ENCODE measurements around the gene ZNF487. TPM values are rescaled to one million over a fixed set of nuclear protein-coding genes. Genes with fewer than 3 reads are reported as not detected.
"Not testable (repeated sequence)": the region's sequence is repeated elsewhere in the genome, so short reads cannot be mapped to it uniquely, and the experiment has no call there.

Gene ZNF487
- total RNA-seq, 2 donors from 2014 or later: 7.9 to 8.7 TPM

GRCh38 chr10:43456561-43456960 lies 19.6 kb downstream of the ZNF487 start:
- H3K27ac Mint-ChIP-seq: peak overlapping the region; percentile 98
- peaks cover 42% of the 10 kb centered on the region for H3K4me1 Mint-ChIP-seq
- ATAC-seq; H3K36me3 Mint-ChIP-seq (ENCODE audit: low read depth); DNase-seq; H3K27me3 Mint-ChIP-seq; H3K9me3 ChIP-seq (ENCODE audit: control insufficient read depth, low read length, poor library complexity, severe bottlenecking): not testable (repeated sequence)
- H3K4me3 Mint-ChIP-seq: peak overlapping the region; percentile 96

GRCh38 chr10:43458227-43458626 lies 21.3 kb downstream of the ZNF487 start:
- H3K27me3 Mint-ChIP-seq: no peaks in the 10 kb centered on the region
- DNase-seq (no peak), ATAC-seq (no peak)
- peak overlapping the region; percentile 89 for H3K27ac Mint-ChIP-seq
- no peak overlapping the region for H3K4me3 Mint-ChIP-seq
- peaks cover 30% of the 10 kb centered on the region for H3K4me1 Mint-ChIP-seq
- no peaks in the 10 kb centered on the region for H3K9me3 ChIP-seq (ENCODE audit: control insufficient read depth, low read length, poor library complexity, severe bottlenecking)
- H3K36me3 Mint-ChIP-seq (ENCODE audit: low read depth): no peaks in the 10 kb centered on the region

GRCh38 chr10:43461950-43462349 lies 25.0 kb downstream of the ZNF487 start:
- Mint-ChIP-seq H3K4me3 (no peak overlapping the region), H3K27me3 (no peaks in the 10 kb centered on the region), H3K4me1 (peaks cover 9% of the 10 kb centered on the region), H3K27ac (no peak overlapping the region), H3K36me3 (ENCODE audit: low read depth) (no peaks in the 10 kb centered on the region)
- ATAC-seq (peak; percentile 83), DNase-seq (no peak)
- no peaks in the 10 kb centered on the region for H3K9me3 ChIP-seq (ENCODE audit: control insufficient read depth, low read length, poor library complexity, severe bottlenecking)

- H3K27me3 Mint-ChIP-seq; H3K9me3 ChIP-seq (ENCODE audit: control insufficient read depth, low read length, poor library complexity, severe bottlenecking); H3K4me3 Mint-ChIP-seq; H3K27ac Mint-ChIP-seq; H3K36me3 Mint-ChIP-seq (ENCODE audit: low read depth); H3K4me1 Mint-ChIP-seq; DNase-seq; ATAC-seq: not testable (repeated sequence)
Measured at GRCh38 chr10:43465086-43465735, 28.3 kb downstream of the ZNF487 start.

GRCh38 chr10:43465736-43466120 lies 28.8 kb downstream of the ZNF487 start:
- H3K27ac Mint-ChIP-seq; DNase-seq; H3K4me3 Mint-ChIP-seq; ATAC-seq; H3K27me3 Mint-ChIP-seq; H3K36me3 Mint-ChIP-seq (ENCODE audit: low read depth); H3K4me1 Mint-ChIP-seq; H3K9me3 ChIP-seq (ENCODE audit: control insufficient read depth, low read length, poor library complexity, severe bottlenecking): not testable (repeated sequence)

GRCh38 chr10:43471146-43471545 lies 34.2 kb downstream of the ZNF487 start:
- H3K9me3 ChIP-seq (ENCODE audit: control insufficient read depth, low read length, poor library complexity, severe bottlenecking): no peaks in the 10 kb centered on the region
- ATAC-seq: no peak
- Mint-ChIP-seq H3K27ac (no peak overlapping the region), H3K27me3 (no peaks in the 10 kb centered on the region), H3K4me1 (peaks cover 2% of the 10 kb centered on the region), H3K36me3 (ENCODE audit: low read depth) (peaks cover 5% of the 10 kb centered on the region), H3K4me3 (no peak overlapping the region)
- DNase-seq: no peak

GRCh38 chr10:43471935-43472720 lies 35.2 kb downstream of the ZNF487 start:
- H3K27me3 Mint-ChIP-seq: no peaks in the 10 kb centered on the region
- ATAC-seq (no peak), DNase-seq (no peak)
- H3K36me3 Mint-ChIP-seq (ENCODE audit: low read depth): peaks cover 5% of the 10 kb centered on the region
- H3K9me3 ChIP-seq (ENCODE audit: control insufficient read depth, low read length, poor library complexity, severe bottlenecking): no peaks in the 10 kb centered on the region
- H3K4me1 Mint-ChIP-seq: peaks cover 2% of the 10 kb centered on the region
- H3K4me3 Mint-ChIP-seq: no peak overlapping the region
- H3K27ac Mint-ChIP-seq: no peak overlapping the region

- ATAC-seq: no peak
- H3K36me3 Mint-ChIP-seq (ENCODE audit: low read depth): peaks cover 4% of the 10 kb centered on the region
- H3K27ac Mint-ChIP-seq: no peak overlapping the region
Measured at GRCh38 chr10:43479275-43479674, 42.4 kb downstream of the ZNF487 start.

GRCh38 chr10:43482319-43483078 lies 45.6 kb downstream of the ZNF487 start:
- DNase-seq (no peak), ATAC-seq (no peak)
- no peaks in the 10 kb centered on the region for H3K27me3 Mint-ChIP-seq
- H3K36me3 Mint-ChIP-seq (ENCODE audit: low read depth): peaks cover 4% of the 10 kb centered on the region
- H3K4me1 Mint-ChIP-seq: no peaks in the 10 kb centered on the region
- no peak overlapping the region for H3K4me3 Mint-ChIP-seq
- H3K9me3 ChIP-seq (ENCODE audit: control insufficient read depth, low read length, poor library complexity, severe bottlenecking): peaks cover 14% of the 10 kb centered on the region
- no peak overlapping the region for H3K27ac Mint-ChIP-seq

More at GRCh38 chr10:43479275-43479674, 42.4 kb downstream of the ZNF487 start:
- Mint-ChIP-seq H3K4me3 (no peak overlapping the region), H3K4me1 (no peaks in the 10 kb centered on the region), H3K27me3 (no peaks in the 10 kb centered on the region)
- peaks cover 11% of the 10 kb centered on the region for H3K9me3 ChIP-seq (ENCODE audit: control insufficient read depth, low read length, poor library complexity, severe bottlenecking)
- no peak for DNase-seq

- DNase-seq: no peak
- Mint-ChIP-seq H3K27ac (no peak overlapping the region), H3K4me3 (no peak overlapping the region)
Measured at GRCh38 chr10:43491855-43492254, 54.9 kb downstream of the ZNF487 start.

GRCh38 chr10:43502931-43503330 lies 66.0 kb downstream of the ZNF487 start:
- H3K9me3 ChIP-seq (ENCODE audit: control insufficient read depth, low read length, poor library complexity, severe bottlenecking): no peaks in the 10 kb centered on the region

More at GRCh38 chr10:43491855-43492254, 54.9 kb downstream of the ZNF487 start:
- H3K36me3 Mint-ChIP-seq (ENCODE audit: low read depth): no peaks in the 10 kb centered on the region
- H3K4me1 Mint-ChIP-seq: no peaks in the 10 kb centered on the region
- H3K27me3 Mint-ChIP-seq: peaks cover 5% of the 10 kb centered on the region
- H3K9me3 ChIP-seq (ENCODE audit: control insufficient read depth, low read length, poor library complexity, severe bottlenecking): no peaks in the 10 kb centered on the region
- ATAC-seq: no peak

GRCh38 chr10:43524434-43525247 lies 87.7 kb downstream of the ZNF487 start:
- no peak for ATAC-seq
- no peak overlapping the region for H3K27ac Mint-ChIP-seq
- H3K4me3 Mint-ChIP-seq: no peak overlapping the region
- no peaks in the 10 kb centered on the region for H3K4me1 Mint-ChIP-seq
- DNase-seq: no peak
- peaks cover 19% of the 10 kb centered on the region for H3K9me3 ChIP-seq (ENCODE audit: control insufficient read depth, low read length, poor library complexity, severe bottlenecking)
- H3K27me3 Mint-ChIP-seq: no peaks in the 10 kb centered on the region
- no peaks in the 10 kb centered on the region for H3K36me3 Mint-ChIP-seq (ENCODE audit: low read depth)

More at GRCh38 chr10:43502931-43503330, 66.0 kb downstream of the ZNF487 start:
- H3K4me1 Mint-ChIP-seq: no peaks in the 10 kb centered on the region
- DNase-seq: no peak
- no peaks in the 10 kb centered on the region for H3K27me3 Mint-ChIP-seq
- no peak for ATAC-seq
- H3K4me3 Mint-ChIP-seq: no peak overlapping the region
- no peaks in the 10 kb centered on the region for H3K36me3 Mint-ChIP-seq (ENCODE audit: low read depth)
- H3K27ac Mint-ChIP-seq: no peak overlapping the region

Measured in T-helper 17 cell (primary cell).